ENCODE measurements around the gene PPP2R1B. TPM values are rescaled to one million over a fixed set of nuclear protein-coding genes. Genes with fewer than 3 reads are reported as not detected.

Gene PPP2R1B
- total RNA-seq, 1 donor from 2014 or later: 33.8 TPM

DNA sequence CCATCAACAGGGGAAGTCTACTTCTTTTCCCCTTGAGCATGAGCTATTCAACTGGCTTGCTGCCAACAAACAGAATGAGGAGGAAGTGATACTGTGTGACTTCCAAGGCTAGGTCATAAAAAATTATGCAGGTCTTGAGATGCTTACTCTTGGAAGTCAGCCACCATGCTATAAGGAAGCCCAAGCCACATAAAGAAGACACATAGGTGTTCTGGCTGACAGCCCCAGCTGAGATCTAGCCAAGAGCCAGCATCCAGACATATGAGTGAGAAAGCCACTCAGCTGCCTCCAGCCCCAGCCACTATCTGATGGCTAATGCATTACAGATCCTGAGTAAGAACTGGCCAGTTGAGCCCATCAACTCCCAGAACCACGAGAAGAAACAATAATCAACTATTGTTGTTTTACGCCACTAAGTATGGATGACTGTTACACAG is 31.0 kb upstream of the PPP2R1B start:
- no peak for DNase-seq (ENCODE audit: low spot score in 2 of 2, unreplicated experiment in 2 of 2)
- peaks cover 17% of the 10 kb centered on the region for H3K4me1 Mint-ChIP-seq
- H3K4me3 Mint-ChIP-seq: no peak overlapping the region
- no peaks in the 10 kb centered on the region for H3K27me3 Mint-ChIP-seq (ENCODE audit: low read depth)
- no peak for TF ChIP-seq CTCF (IDR thresholded peaks at IDR 0.05; ENCODE audit: unreplicated experiment)
- peaks cover 14% of the 10 kb centered on the region for H3K9me3 Mint-ChIP-seq
- H3K36me3 Mint-ChIP-seq: peaks cover 38% of the 10 kb centered on the region
- no peak overlapping the region for H3K27ac Mint-ChIP-seq

GRCh38 chr11:111796696-111797095 is 30.5 kb upstream of the PPP2R1B start:
- Mint-ChIP-seq H3K36me3 (peaks cover 38% of the 10 kb centered on the region), H3K4me3 (no peak overlapping the region), H3K9me3 (peaks cover 14% of the 10 kb centered on the region), H3K4me1 (peaks cover 17% of the 10 kb centered on the region), H3K27ac (no peak overlapping the region), H3K27me3 (ENCODE audit: low read depth) (no peaks in the 10 kb centered on the region)
- TF ChIP-seq CTCF (IDR thresholded peaks at IDR 0.05; ENCODE audit: unreplicated experiment): no peak
- DNase-seq (ENCODE audit: low spot score in 2 of 2, unreplicated experiment in 2 of 2): no peak

DNA sequence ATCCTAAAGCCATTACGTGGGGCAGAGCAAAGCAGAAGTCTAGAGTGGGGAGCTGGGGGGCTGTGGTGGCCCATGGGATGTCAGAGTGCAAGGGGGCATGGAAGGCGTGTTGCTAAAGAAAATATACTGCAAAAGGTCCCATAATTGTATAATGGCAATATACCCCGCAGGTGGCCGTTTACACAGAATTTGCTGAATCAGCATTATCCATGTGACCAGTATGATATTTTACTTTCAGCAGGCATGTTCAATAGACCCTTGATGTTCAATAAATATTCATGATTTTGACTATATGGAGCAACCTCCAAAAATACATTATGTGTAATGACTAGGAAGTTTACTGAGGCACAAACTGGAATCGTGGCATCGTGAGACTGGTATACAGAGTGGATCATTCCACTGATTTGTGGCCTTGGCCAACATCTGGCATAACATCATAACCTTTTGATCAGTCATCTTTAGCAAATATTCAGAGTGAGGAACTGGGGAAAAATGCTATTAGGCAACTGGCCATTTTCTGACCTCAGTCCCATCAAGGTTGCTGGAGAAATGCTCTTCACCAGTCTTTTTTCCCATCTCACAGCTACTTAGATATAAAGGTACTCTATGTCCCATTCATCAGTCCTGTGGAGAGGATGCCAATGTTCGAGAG is 29.3 kb upstream of the PPP2R1B start:
- Mint-ChIP-seq H3K27ac (no peak overlapping the region), H3K4me3 (no peak overlapping the region), H3K27me3 (ENCODE audit: low read depth) (no peaks in the 10 kb centered on the region), H3K36me3 (peaks cover 35% of the 10 kb centered on the region), H3K9me3 (peaks cover 14% of the 10 kb centered on the region), H3K4me1 (peaks cover 14% of the 10 kb centered on the region)
- no peak for DNase-seq (ENCODE audit: low spot score in 2 of 2, unreplicated experiment in 2 of 2)
- no peak for TF ChIP-seq CTCF (IDR thresholded peaks at IDR 0.05; ENCODE audit: unreplicated experiment)

DNA sequence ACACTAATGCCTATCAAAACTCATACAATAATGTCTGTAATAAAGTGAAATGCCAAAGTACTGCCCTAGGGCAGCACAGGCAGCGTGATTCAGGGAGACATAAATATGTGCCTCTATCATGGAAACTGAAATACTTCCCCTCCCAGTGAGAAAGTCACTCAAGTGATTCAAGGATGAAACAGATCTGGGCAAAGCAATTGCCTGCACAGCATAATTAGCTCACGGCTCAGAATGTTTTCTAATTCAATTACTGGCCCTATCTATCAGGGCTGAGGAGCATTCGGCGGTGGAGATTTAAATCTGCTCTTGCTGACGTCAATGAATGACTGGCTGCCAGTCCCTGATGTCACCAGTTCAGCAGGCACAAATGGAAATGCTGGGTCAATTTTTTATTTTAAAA is 27.7 kb upstream of the PPP2R1B start:
- Mint-ChIP-seq H3K9me3 (peaks cover 14% of the 10 kb centered on the region), H3K36me3 (peaks cover 27% of the 10 kb centered on the region), H3K27me3 (ENCODE audit: low read depth) (no peaks in the 10 kb centered on the region), H3K4me3 (no peak overlapping the region), H3K27ac (peak overlapping the region; percentile 48), H3K4me1 (peaks cover 13% of the 10 kb centered on the region)
- DNase-seq (ENCODE audit: low spot score in 2 of 2, unreplicated experiment in 2 of 2): no peak
- no peak for TF ChIP-seq CTCF (IDR thresholded peaks at IDR 0.05; ENCODE audit: unreplicated experiment)

DNA sequence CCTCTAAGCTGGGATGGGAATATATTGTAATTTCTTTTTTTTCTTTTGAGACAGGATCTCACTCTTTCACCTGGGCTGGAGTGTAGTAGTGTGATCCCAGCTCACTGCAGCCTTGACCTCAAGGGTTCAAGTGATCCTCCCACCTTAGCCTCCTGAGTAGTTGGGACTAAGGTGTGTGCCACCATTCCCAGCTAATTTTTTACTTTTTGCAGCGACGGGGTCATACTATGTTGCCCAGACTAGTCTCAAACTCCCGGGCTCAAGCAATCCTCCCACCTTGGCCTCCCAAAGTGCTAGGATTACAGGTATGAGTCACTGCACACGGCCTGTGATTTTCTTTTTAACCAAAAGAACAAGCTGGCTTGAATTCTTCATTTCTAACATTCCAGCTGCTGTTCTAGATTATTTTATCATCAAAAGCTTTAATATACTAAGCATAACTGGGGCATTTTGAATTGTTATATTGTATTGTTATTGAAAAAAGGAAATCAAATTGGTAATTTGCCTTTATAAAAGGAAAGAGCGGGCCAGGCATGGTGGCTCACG is 26.8 kb upstream of the PPP2R1B start:
- H3K4me1 Mint-ChIP-seq: peaks cover 13% of the 10 kb centered on the region
- peaks cover 19% of the 10 kb centered on the region for H3K36me3 Mint-ChIP-seq
- no peaks in the 10 kb centered on the region for H3K27me3 Mint-ChIP-seq (ENCODE audit: low read depth)
- TF ChIP-seq CTCF (IDR thresholded peaks at IDR 0.05; ENCODE audit: unreplicated experiment): no peak
- H3K4me3 Mint-ChIP-seq: no peak overlapping the region
- peak overlapping the region; percentile 47 for H3K27ac Mint-ChIP-seq
- no peak for DNase-seq (ENCODE audit: low spot score in 2 of 2, unreplicated experiment in 2 of 2)
- H3K9me3 Mint-ChIP-seq: peaks cover 14% of the 10 kb centered on the region

Measured in mesothelial cell of epicardium (in vitro differentiated cells).